Activated T-helper 1 cell treated with anti-CD3 and anti-CD28 coated beads, Interleukin-2, amount 50 U/mL, for 16 hours (primary cell): ENCODE measurements around the gene GMCL1.

Source experiments
- DNase-seq, 2 donors: peaks; one replicate each; pipeline ENCODE4 v3.0.0-alpha.2; 2020; ENCODE audit warnings: low read depth in 1 of 2, low spot score in 1 of 2

Gene GMCL1

GRCh38 chr2:69923116-69923515 is 93.7 kb downstream of the GMCL1 start:
- no peak for DNase-seq

GRCh38 chr2:69926849-69927515 is 97.5 kb downstream of the GMCL1 start:
- DNase-seq = no peak
